ENCODE data around the gene ZNF280C. TPM values are rescaled to one million over a fixed set of nuclear protein-coding genes. Genes with fewer than 3 reads are reported as not detected.

The ZNF280C gene
- total RNA-seq, 1 donor from 2014 or later, result 3.4 TPM

- TF ChIP-seq, protein P1, sequence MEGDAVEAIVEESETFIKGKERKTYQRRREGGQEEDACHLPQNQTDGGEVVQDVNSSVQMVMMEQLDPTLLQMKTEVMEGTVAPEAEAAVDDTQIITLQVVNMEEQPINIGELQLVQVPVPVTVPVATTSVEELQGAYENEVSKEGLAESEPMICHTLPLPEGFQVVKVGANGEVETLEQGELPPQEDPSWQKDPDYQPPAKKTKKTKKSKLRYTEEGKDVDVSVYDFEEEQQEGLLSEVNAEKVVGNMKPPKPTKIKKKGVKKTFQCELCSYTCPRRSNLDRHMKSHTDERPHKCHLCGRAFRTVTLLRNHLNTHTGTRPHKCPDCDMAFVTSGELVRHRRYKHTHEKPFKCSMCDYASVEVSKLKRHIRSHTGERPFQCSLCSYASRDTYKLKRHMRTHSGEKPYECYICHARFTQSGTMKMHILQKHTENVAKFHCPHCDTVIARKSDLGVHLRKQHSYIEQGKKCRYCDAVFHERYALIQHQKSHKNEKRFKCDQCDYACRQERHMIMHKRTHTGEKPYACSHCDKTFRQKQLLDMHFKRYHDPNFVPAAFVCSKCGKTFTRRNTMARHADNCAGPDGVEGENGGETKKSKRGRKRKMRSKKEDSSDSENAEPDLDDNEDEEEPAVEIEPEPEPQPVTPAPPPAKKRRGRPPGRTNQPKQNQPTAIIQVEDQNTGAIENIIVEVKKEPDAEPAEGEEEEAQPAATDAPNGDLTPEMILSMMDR (IDR thresholded peaks at IDR 0.05), result no peak
- H3K4me1 Mint-ChIP-seq (ENCODE audit: low read depth), result peaks cover 32% of the 10 kb centered on the region
- H3K27ac Mint-ChIP-seq (ENCODE audit: unreplicated experiment), result no peak overlapping the region
- peak overlapping the region; percentile 94 for H3K4me3 Mint-ChIP-seq (ENCODE audit: unreplicated experiment)
- DNase-seq (ENCODE audit: low spot score), result no peak
- H3K9me3 Mint-ChIP-seq (ENCODE audit: low read depth), result no peaks in the 10 kb centered on the region
- H3K36me3 Mint-ChIP-seq (ENCODE audit: low read depth), result no peaks in the 10 kb centered on the region
- no peaks in the 10 kb centered on the region for H3K27me3 Mint-ChIP-seq (ENCODE audit: low read depth)
These were observed 101.7 kb downstream of the ZNF280C start for GRCh38 chrX:130167040-130167439.

- H3K36me3 Mint-ChIP-seq (ENCODE audit: low read depth), result no peaks in the 10 kb centered on the region
- peaks cover 34% of the 10 kb centered on the region for H3K4me1 Mint-ChIP-seq (ENCODE audit: low read depth)
- H3K9me3 Mint-ChIP-seq (ENCODE audit: low read depth), result no peaks in the 10 kb centered on the region
- no peak for DNase-seq (ENCODE audit: low spot score)
- peak overlapping the region; percentile 99 for H3K27ac Mint-ChIP-seq (ENCODE audit: unreplicated experiment)
- H3K4me3 Mint-ChIP-seq (ENCODE audit: unreplicated experiment), result peak overlapping the region; percentile 94
- no peaks in the 10 kb centered on the region for H3K27me3 Mint-ChIP-seq (ENCODE audit: low read depth)
- TF ChIP-seq, protein P1 (IDR thresholded peaks at IDR 0.05), result no peak
These were observed 102.3 kb downstream of the ZNF280C start for GRCh38 chrX:130166503-130166777.

GRCh38 chrX:130165703-130166502 is 102.8 kb downstream of the ZNF280C start, which contains the start of gene AIFM1:
AIFM1 (minus strand) TSS chrX:130165841; CDS start chrX:130165656, 185 bp downstream.
- H3K36me3 Mint-ChIP-seq (ENCODE audit: low read depth), result no peaks in the 10 kb centered on the region
- peak within 1 kb of the TSS; percentile 94 for H3K4me3 Mint-ChIP-seq (ENCODE audit: unreplicated experiment)
- H3K4me1 Mint-ChIP-seq (ENCODE audit: low read depth), result peaks cover 32% of the 10 kb centered on the region
- no peaks in the 10 kb centered on the region for H3K27me3 Mint-ChIP-seq (ENCODE audit: low read depth)
- H3K9me3 Mint-ChIP-seq (ENCODE audit: low read depth), result no peaks in the 10 kb centered on the region
- TF ChIP-seq, protein P1 (IDR thresholded peaks at IDR 0.05), result no peak
- peak within 1 kb of the TSS; percentile 99 for H3K27ac Mint-ChIP-seq (ENCODE audit: unreplicated experiment)
- peak; percentile 97 for DNase-seq (ENCODE audit: low spot score)

GRCh38 chrX:130165181-130165702 is 103.5 kb downstream of the ZNF280C start:
- Mint-ChIP-seq H3K9me3 (ENCODE audit: low read depth) (no peaks in the 10 kb centered on the region), H3K4me3 (ENCODE audit: unreplicated experiment) (peak overlapping the region; percentile 94), H3K27me3 (ENCODE audit: low read depth) (no peaks in the 10 kb centered on the region), H3K27ac (ENCODE audit: unreplicated experiment) (peak overlapping the region; percentile 99), H3K4me1 (ENCODE audit: low read depth) (peaks cover 30% of the 10 kb centered on the region), H3K36me3 (ENCODE audit: low read depth) (no peaks in the 10 kb centered on the region)
- TF ChIP-seq, protein P1 (IDR thresholded peaks at IDR 0.05), result no peak
- DNase-seq (ENCODE audit: low spot score), result no peak

GRCh38 chrX:130163398-130163797 is 105.3 kb downstream of the ZNF280C start:
- Mint-ChIP-seq H3K27ac (ENCODE audit: unreplicated experiment) (no peak overlapping the region), H3K4me1 (ENCODE audit: low read depth) (peaks cover 30% of the 10 kb centered on the region)
- DNase-seq (ENCODE audit: low spot score), result no peak

More at GRCh38 chrX:130163398-130163797, 105.3 kb downstream of the ZNF280C start:
- no peaks in the 10 kb centered on the region for H3K9me3 Mint-ChIP-seq (ENCODE audit: low read depth)
- H3K4me3 Mint-ChIP-seq (ENCODE audit: unreplicated experiment), result peak overlapping the region; percentile 12
- H3K36me3 Mint-ChIP-seq (ENCODE audit: low read depth), result no peaks in the 10 kb centered on the region
- TF ChIP-seq, protein P1 (IDR thresholded peaks at IDR 0.05), result no peak
- H3K27me3 Mint-ChIP-seq (ENCODE audit: low read depth), result no peaks in the 10 kb centered on the region

Measured in chondrocyte (in vitro differentiated cells).